NCI-H1417 (cell line): ENCODE data around the gene GCNT4.

Experiments
- DNase-seq, 3 experiments: peaks; one replicate each; lab custom pipeline; 2025; lab: John Stamatoyannopoulos, UW

Gene GCNT4

DNA sequence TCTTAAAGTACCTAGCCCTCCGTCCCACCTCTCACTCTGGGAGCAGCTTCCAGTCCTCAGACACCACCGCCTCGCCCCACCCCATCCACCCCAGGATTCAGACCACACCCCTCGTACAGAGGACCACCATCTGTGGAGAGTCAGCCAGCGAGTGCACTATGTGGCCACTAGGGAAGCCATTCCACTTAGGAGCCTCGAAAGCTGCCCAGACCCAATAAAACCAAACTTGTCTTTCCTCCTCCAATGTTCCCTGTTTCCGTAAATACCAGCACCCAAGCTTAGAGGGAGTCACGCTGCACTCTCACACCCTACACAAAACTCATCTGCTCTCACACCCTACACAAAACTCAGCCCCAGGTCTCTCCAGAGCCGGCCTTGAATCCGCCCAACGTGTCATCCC, 1.9 kb downstream of the GCNT4 start:
- DNase-seq = no peak

DNA sequence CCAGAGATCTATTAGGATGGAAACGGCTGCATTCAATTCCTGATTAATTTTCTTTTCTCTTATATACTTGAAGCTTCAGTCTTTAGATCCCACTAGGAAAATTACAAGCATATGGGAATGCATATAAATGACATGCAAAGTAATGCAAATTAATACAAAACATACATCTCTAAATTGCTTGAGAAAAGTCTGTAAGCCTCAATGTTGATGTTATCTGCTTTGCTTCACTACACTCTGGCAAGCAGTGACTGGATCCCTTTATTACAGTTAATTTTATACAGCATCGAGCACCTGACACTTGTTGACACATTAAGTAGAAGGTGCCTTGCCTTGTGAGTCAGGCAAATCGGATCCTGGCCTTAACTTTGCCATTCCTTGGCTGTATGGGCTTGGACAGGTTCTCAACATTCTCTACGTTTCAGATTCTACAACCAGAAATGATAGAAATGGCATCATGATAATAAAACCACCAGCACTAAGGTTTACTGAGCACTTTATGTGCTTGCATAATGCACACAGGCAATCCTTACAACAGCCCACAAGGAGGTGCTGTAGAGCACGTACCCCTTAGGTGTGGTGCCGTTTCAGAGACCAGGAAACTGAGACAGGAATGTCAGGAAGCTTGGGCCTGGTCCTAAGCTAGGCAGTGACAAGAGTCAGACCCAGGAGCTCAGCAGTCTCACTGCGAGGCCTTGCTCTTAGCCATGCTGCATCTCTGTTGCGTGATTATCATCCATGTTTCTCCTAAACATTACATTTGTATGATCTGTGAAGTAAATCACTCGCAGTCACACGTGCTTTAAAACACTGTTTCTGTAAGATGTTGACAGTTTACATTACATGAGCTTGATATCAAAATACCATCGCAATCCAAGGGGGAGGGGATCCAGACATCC, 2.7 kb downstream of the GCNT4 start:
- DNase-seq = peak in 2 of 3 experiments; percentile 39 to 50

DNA sequence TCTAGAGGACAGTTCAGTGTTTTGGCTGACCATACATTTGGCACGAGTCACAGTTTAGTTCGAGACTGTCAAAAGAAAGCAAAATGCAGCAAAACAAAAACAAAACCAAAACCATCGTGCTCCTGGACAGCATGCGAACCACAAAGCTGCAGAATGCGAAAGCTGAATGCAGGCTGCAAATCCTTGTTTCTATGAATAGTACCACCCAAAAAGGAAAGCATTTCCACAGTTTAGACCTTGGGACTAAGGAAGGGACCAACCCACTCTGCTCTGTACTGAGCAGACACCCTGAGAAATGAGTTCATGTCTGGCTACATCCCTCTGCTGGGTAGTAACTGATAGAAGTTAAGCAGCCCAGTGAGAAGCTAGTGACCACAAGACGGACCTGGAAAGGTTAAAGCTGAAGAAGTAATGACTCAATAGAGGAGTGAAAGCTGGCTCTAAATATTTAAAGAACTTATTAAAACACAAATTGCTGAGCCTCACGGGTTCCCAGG, 3.9 kb downstream of the GCNT4 start:
- no peak for DNase-seq

DNA sequence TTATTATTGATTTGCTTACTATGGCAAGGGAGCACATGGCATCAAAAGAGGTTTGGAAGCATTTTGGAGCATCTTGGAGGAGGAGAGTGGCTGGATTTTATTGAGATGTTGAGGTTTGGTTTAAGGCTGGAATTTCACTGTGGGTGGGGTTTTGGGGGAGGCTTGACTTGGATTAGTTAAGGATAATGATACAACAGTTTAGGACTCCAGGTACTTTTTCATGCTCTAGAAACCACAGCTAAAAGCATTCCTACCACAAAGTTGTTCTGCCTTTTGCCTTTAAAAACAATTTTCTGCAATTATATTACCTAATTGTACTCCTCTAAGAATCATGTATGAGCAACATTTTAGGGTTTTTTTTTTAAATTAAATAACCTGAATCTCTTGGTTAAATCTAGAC, 5.0 kb downstream of the GCNT4 start:
- no peak for DNase-seq

DNA sequence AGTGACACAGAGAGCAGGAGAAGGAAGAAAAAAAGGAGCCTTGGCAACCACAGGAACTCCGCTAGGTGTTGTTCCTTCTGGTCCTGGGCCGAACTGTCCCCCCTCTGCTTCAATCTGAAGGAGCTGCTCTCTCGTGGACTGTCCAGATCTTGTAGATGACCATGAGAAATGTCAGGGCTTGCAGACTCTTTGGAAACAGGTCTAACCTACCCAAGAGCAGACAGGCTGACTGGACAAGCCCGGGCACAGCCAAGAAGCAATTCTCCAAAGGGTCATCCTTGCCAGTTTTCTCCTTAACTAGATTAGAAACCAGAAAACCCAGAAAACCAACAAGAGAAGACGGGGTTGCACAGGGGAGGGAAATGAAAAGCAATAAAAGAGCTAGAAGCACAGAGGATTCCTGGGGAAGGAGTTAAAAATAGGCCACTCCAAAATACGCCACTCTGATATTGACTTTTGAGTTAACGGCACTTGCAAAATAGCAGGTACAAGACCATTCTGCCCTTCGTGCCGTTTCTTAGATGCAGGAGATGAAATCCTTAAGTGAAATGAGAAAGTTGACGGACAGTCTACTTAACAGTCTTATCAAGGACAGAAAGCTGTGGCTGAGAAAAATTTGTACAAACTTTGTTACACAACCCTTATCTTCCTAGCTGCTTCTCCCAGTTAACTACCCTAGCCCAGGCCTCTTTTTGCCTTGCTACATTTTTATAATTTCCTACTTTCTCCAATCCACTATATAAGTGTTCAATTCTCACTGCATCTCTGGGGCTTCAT, 5.8 kb downstream of the GCNT4 start:
- DNase-seq = no peak

DNA sequence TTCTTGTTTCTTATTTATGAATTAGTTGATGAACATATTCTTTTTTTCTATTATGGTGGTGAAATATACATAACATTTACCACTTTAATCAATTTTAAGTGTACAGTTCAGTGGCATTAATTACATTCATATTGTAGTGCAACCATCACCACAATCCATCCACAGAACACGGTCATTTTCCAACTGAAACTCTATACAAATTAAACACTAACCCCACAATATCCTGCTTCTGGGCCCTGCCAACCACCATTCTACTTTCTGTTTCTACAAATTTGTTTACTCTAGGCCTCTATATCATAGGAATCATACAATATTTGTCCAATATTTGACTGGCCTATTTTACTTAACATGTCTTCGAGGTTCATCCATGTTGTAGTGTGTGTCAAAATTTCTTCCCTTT, 7.3 kb downstream of the GCNT4 start:
- DNase-seq = no peak

DNA sequence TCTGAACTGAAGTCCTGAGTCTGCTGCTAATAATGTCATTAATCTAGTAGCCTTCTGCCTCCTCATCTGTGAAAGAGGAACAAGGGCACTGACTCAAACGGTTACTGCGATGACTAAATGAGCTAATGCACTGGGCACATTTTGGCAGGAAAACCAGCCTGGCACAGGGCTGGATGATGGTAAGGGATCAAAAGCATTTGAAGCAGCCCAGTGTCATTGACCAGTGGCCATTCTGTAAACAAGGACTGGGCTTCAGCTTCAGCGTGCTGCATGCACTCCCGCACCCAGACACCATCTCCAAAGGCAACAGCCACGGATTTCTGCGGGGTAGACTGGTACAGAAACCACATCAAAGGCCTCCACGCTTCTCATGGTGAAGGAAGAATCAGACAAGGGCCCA, 8.0 kb downstream of the GCNT4 start:
- DNase-seq = no peak

DNA sequence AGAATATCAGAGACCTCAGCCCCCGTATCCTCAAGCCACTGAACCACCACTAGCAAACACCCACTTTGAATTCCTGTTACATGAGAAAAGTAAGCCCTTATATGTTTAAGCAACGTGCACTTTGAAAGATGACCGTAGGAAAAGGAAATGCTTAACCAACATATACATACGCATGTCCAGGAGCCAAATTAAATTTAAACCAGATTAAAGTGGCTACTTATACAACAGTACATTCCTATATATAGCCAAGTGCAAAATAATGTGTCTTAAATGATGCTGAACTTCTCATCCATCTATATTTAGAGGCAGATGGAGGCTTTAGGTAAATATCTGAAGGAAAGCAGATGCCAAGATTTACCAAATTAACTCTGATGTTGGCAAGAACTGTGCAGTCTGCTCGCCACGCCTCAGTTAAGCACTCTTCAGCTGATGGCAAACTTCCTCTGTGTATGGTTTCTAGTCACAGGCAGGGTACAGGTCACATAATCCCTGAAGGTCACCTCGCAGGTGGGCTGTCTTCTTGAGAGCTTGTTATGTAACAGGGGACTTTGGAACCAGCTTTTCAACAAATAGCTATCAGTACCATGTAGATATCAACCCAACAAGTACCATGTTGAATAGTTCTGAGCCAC, 8.6 kb downstream of the GCNT4 start:
- no peak for DNase-seq

DNA sequence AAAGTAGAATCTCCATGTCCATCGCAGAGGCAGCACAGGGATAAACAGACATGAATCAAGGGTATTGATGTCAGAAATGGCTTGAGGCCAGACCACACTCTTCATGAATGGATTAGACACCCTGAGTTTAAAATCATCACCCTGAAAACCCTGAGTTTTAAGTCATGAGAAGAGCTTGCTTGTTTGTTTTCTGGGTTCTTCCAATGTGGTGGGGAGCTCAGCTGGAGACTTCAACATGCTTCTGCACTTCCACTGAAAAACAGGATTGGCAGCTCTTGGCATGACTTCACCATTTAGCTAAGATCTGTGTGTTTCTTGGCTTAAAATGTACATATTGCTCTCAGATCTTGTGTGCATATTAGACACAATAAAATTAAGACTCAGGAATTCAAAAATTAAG, 9.8 kb downstream of the GCNT4 start:
- no peak for DNase-seq

DNA sequence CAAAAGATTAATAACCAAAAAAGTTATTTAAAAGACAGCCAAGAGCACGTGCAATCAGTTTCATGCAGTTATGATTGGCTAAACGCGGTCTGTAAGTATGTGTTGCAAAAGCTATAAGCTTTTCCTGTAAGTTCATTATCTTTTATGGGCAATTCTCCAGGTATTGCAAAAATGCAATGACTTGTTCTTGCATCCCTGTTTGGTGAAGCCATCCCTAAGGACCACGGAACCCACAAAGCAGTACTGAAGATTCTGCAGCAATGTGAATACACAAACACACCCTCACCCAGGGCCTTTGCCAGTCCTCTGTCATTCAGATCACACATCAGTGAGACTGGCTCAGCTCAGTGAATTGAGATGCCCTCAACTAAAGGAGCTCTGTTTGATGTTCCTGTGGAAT, 11.4 kb downstream of the GCNT4 start:
- no peak for DNase-seq

DNA sequence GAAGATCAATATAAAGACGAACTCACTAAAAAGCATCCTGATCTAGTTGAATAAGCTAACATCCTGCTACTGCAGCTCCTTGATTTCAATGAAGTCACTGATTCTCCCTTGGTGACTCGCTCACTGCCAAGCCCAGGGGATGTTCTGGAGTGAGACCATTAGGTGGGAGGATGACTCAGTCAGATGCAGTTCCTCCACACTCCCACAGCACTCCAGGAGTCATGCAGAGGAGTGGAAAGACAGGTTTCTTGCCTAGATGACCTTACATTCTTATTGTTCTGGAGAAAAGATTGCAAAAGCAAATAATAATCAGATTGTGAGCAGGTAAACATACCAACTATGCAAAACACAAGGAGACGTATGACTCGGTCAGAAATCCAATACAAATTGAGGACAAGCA, 15.3 kb downstream of the GCNT4 start:
- peak in 1 of 3 experiments; percentile 18 for DNase-seq

DNA sequence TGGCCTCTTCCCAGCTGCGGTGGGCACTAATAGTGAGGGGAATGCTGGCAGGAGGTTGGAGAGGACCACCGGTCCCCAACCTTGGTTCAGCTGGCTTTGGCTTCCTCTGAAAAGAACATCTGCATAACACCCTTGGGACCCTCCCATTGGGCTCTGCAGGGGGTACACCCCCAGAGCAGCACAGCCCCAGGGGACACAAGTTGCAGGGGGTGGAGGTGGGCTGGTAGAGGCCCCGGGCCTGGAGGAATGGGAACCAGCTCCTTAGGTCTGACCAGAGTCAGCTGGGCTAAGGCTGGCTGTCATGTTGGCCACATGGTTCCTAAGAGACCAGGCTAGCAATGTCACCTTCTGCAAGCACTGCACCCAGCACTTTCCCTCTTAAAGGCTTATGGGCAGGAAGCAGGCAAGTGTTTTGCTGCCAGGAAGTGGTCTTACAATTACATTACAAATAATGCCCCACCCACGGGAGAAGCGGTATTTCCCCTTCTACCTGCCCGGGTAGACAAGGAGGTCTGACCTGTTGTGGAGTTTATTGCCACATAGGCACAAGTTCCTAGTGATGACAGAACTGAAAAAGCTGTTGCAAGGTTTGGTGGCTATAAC, 18.1 kb downstream of the GCNT4 start:
- no peak for DNase-seq

DNA sequence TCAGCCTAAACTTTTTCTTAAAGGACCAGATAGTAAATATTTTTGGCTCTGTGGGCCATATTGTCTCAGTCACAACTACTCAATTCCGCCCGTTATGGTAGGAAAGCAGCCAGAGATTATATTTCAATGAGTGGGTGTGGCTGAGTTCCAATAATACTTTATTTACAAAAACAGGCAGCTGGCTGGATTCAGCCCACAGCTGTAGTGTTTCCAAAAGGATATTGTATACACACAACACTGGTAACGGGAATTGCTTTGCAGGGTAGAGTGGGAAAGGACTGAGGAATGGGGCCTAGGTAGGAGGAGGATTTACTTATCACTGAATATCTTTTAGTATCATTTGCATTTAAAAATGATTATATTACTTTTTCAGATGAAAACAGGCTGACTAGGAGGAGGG, 21.0 kb downstream of the GCNT4 start:
- DNase-seq = no peak

DNA sequence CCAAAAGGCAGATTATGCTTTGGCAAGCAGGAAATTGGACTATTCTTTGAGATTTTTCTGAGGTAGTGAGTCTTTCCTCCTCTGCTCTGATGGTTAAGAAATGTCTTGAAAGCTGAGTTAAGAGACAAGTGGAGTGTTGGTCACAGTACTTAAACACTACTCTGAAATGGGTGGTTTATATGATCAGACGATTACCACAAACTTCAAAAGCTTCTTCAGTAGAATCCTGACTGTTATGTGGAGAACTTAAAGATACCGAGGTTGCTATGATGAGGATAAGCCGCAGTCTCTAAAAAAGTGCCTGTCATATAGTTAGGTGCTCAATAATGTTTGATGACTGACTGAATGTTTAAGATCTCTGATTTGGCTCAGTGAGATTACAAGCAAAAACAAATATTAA, 24.3 kb downstream of the GCNT4 start:
- no peak for DNase-seq

DNA sequence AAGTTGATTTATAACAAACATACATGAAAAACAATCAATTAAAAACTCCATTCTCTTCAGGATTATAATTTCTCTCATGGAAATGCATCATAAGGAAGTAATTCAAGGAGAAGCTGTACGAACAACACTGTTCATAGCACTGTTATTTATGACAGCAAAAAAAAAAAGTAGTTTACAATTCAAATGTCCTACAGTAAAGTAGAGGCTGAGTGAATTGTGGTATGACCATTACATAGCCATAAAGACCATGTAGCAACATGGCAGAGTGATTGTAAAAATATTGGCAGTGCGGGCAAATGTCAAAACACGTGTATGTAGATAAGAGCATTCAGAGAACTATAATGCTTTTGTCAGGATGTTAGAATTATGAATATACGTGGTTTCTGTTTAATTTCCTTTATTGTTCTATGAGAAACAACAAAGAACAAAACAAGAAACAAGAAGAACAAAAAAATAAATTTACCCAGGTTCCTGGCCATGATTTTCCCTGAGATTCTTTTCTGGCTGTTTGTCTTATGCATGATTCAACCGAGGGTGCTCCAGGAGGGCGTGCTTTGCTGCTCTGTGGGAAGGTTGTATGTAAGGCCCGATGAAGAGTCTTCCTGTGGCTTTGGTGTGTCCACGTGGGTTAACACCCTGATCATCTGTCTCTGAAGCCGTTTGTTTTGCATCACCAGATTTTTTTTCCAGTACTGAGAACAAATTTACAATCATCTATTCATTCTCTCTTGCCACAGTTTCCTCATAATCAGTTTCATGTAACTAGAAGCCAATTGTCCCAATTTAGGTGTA, 28.8 kb downstream of the GCNT4 start:
- no peak for DNase-seq

DNA sequence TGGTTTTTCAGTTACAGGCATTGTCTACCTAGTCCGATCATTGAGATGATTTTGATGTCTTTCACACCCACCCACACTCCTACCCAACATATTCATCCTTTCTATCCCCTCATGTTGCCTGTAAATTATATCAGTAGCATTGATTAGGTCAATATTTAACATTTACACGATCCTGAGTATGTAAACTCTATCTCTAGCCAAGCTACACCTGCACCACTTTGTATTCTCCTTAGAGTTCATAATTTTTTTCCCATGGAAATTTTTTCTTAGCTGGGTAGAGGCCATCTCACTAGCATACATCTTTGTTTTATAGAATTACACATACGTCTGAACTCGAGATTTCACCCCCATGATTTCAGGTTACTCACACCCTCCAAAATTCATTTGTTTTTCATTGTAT, 30.6 kb downstream of the GCNT4 start:
- no peak for DNase-seq

DNA sequence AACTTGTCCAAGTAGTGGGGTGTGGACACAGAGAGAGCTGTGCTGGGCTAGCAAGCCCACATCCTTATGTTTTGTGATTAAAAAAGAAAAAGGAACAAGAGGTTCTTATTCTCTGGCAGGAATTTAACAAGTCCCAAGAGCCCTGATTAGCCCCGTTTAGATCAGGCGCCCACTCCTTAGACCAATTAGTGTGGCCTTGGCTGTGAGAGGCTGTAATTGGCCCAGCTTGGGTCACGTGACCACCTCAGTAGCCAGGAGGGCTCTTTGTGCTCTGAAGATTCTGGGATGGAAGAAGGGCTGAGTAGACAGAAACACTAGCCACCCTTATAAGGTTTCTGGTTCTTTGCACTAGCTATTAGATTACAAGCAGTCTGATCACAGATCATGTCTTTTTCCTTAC, 31.1 kb downstream of the GCNT4 start:
- DNase-seq = peak in 1 of 3 experiments; percentile 2

DNA sequence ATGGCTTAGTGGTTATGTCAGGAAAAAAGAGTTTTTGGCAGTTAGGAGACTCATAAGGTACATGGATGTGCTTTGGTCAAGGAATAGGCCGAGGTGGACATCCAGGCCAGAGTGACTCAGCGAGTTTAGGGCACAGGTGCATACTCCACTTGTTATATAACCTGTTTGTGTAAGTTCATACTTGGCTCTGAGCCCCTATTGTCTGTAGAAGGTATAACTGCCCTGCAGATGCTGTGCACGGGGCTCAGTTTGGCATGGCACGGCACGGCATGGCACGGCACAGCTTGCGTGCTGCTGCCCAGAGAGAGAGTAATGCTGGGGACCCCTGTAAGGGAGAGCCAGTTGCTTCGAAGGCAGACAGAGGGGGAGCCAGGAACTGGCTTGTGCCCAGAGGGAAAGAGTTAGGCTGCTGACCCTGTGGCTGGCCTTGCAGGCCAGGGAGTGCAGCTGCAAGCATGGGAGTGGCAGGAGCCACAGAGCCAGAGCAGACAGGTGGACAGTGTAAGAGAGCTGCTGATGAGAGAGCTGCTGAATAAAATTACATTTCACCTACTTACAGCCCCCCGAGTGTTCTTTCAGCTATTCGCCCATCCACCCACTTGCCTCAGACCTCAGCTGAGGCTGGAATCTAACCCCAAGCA, 32.2 kb downstream of the GCNT4 start:
- no peak for DNase-seq

DNA sequence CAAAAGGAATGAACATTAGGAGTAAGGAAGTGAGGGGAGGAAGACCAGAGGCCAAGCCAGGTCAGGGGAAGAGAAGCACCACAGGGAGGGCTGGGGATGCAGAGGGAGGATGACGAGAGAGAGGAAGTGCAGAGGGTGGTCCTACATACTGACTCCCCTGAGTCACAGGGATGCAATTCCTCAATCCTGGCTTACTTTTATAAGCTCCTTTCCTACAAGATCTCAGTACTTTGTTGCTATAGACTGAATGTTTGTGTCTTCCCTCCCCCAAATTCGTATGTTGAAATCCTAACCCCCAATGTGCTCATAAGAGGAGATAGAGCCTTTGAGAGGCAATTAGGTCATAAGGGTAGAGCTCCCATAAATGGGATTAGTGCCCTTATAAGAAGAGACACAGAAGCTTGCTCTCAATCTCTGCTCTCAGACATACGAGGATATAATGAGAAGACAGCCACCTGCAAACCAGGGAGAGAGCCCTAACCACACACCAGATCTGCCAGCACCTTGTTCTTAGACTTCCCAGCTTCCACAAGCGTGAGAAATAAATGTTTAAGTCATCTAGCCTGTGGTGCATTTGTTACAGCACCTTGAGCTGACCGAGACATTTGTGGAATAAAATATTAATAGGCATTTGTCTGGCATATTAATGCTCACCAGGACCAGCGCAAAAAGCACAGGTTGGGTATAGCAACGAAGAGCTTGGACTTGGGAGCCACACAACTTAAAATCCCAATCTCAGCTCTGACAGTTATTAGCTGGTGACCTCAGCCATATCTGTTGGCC, 33.4 kb downstream of the GCNT4 start:
- no peak for DNase-seq

DNA sequence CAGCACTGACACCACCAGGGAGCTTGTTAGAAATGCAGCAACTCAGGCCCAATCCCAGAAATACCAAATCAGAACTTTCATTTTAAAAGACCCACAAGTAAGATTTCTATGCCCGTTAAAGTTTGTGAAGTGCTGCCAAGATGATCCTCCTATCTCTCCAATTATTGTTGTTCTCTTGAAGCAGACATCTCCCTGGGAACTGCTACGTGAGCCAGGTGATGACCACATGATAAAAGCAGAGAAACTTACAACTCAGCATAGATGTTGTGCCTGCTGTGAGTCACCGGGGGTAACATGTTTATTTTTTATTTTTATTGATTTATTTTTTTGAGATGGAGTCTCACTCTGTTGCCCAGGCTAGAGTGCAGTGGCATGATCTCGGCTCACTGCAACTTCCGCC, 34.4 kb downstream of the GCNT4 start:
- no peak for DNase-seq
